ENCODE measurements around the gene UGT1A8. TPM values are rescaled to one million over a fixed set of nuclear protein-coding genes. Genes with fewer than 3 reads are reported as not detected.

UGT1A8 gene
- total RNA-seq, 4 donors from 2014 or later, result 1.1 to 15.1 (median 9.4) TPM

DNA sequence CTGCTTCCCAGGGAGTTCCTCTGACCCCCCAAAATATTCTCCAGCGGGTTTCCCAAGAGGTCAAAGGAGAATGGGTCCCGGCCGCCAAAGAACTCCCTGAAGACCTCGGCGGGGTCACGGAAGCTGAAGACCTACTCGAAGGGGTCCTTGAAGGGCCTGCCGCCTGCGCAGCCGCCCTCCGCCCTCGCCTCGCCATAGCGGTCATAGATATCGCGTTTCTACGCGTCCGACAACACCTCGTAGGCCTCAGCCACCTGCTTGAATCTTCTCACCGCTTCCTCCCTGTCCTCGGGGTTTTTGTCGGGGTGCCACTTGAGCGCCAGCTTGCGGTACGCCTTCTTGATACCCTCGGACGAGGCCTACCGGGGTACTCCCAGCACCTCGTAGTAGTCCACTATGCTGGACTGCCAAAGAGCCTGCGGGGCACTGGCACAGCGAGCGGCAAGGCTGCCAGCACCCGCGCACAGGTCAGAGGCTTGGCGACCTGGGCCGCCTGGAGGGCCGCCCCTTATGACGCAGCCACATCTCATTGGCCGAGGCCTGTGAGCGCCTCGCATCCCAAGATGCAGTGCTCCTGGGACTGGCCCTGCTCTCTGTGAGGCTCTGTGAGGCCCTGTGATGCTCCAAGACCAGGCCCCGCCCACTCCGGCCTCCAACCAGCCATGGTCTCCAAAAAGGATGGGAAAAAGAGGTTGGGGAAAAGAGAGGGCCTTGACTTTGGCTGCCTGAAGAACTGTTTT, 137.6 kb downstream of the UGT1A8 start:
- H3K36me3 ChIP-seq, result no peaks in the 10 kb centered on the region
- TF ChIP-seq EP300 (IDR thresholded peaks at IDR 0.05; ENCODE audit: low read depth), result no peak
- in situ Hi-C loops (cut with MboI; ENCODE audit: low pct_ligation_motif_present in 1 of 4, low pct_unique_long_range_greater_than_20kb in 1 of 4, low sequenced_read_pairs in 3 of 4) (no loop called here), intact Hi-C loops (cut with DNase I; ENCODE audit: low total_unique reads) (no loop called here)
- H3K27ac ChIP-seq, result no peak overlapping the region
- H3K9me3 ChIP-seq, result peaks cover 3 to 5% of the 10 kb centered on the region in 2 donors
- H3K27me3 ChIP-seq, result no peaks in the 10 kb centered on the region
- no peak for DNase-seq
- no peak overlapping the region for H3K4me3 ChIP-seq
- peaks cover 0 to 22% (median 5%) of the 10 kb centered on the region in 4 donors for H3K4me1 ChIP-seq
- 82 to 95% methylated on average over 25 to 39 of the region's 44 CpGs for WGBS, 2 donors (ENCODE audit: low coverage in 1 of 2)

DNA sequence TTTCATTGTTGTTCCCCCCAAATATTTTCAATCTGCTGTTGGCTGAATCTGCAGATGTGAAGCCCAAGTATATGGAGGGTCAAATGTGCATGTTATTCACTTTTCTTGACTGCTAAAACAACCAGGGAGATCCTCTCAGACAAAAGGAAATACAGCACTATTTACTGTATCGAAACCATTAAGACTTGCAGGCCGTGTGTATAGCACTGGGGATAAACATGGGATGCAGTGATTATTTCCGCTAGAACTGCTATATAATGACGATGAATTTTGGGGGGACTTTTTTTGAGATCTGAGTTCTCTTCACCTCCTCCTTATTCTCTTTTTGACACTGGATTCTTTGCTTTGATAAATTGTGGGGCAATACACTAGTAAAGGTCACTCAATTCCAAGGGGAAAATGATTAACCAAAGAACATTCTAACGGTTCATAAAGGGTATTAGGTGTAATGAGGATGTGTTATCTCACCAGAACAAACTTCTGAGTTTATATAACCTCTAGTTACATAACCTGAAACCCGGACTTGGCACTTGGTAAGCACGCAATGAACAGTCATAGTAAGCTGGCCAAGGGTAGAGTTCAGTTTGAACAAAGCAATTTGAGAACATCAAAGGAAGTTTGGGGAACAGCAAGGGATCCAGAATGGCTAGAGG, 139.1 kb downstream of the UGT1A8 start:
- Histone ChIP-seq H3K9me3 (no peaks in the 10 kb centered on the region), H3K4me3 (no peak overlapping the region), H3K36me3 (no peaks in the 10 kb centered on the region), H3K27ac (no peak overlapping the region), H3K4me1 (peaks cover 0 to 22% (median 5%) of the 10 kb centered on the region in 4 donors), H3K27me3 (no peaks in the 10 kb centered on the region)
- intact Hi-C loops (cut with DNase I; ENCODE audit: low total_unique reads) (no loop called here), in situ Hi-C loops (cut with MboI; ENCODE audit: low pct_ligation_motif_present in 1 of 4, low pct_unique_long_range_greater_than_20kb in 1 of 4, low sequenced_read_pairs in 3 of 4) (no loop called here)
- no peak for TF ChIP-seq POLR2AphosphoS5 (IDR thresholded peaks at IDR 0.05)
- TF ChIP-seq POLR2A (IDR thresholded peaks at IDR 0.05), result no peak
- TF ChIP-seq, protein P1, sequence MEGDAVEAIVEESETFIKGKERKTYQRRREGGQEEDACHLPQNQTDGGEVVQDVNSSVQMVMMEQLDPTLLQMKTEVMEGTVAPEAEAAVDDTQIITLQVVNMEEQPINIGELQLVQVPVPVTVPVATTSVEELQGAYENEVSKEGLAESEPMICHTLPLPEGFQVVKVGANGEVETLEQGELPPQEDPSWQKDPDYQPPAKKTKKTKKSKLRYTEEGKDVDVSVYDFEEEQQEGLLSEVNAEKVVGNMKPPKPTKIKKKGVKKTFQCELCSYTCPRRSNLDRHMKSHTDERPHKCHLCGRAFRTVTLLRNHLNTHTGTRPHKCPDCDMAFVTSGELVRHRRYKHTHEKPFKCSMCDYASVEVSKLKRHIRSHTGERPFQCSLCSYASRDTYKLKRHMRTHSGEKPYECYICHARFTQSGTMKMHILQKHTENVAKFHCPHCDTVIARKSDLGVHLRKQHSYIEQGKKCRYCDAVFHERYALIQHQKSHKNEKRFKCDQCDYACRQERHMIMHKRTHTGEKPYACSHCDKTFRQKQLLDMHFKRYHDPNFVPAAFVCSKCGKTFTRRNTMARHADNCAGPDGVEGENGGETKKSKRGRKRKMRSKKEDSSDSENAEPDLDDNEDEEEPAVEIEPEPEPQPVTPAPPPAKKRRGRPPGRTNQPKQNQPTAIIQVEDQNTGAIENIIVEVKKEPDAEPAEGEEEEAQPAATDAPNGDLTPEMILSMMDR (IDR thresholded peaks at IDR 0.05), result no peak
- no peak for TF ChIP-seq EP300 (IDR thresholded peaks at IDR 0.05; ENCODE audit: low read depth)
- 35 to 36% methylated on average over 6 to 7 of the region's 7 CpGs for WGBS, 2 donors (ENCODE audit: low coverage in 1 of 2)
- DNase-seq, result no peak

DNA sequence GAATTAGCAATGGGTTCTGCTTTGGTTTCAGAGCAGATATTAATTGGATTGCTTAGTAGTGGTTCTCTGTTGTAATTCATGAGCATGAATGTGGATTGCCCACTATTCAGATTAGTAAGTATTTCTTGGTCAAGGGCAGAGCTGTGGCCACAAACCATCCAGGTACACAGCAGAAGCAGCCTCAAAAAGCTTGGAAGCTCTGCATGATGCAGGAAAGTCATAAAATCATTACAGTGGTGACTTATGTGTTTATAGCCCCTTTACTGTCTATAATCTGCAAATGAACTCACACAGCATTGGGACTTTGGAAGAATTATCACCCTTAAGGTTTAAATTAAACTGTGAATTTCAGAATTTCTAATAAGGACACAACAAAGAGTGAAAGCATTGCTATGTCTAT, 140.7 kb downstream of the UGT1A8 start:
- Histone ChIP-seq H3K36me3 (no peaks in the 10 kb centered on the region), H3K27me3 (no peaks in the 10 kb centered on the region), H3K4me1 (peaks cover 0 to 22% (median 5%) of the 10 kb centered on the region in 4 donors), H3K27ac (no peak overlapping the region), H3K4me3 (no peak overlapping the region), H3K9me3 (no peaks in the 10 kb centered on the region)
- TF ChIP-seq POLR2A (IDR thresholded peaks at IDR 0.05), result no peak
- no peak for TF ChIP-seq EP300 (IDR thresholded peaks at IDR 0.05; ENCODE audit: low read depth)
- TF ChIP-seq, protein P1 (IDR thresholded peaks at IDR 0.05), result no peak
- TF ChIP-seq POLR2AphosphoS5 (IDR thresholded peaks at IDR 0.05), result no peak
- intact Hi-C loops (cut with DNase I; ENCODE audit: low total_unique reads) (no loop called here), in situ Hi-C loops (cut with MboI; ENCODE audit: low pct_ligation_motif_present in 1 of 4, low pct_unique_long_range_greater_than_20kb in 1 of 4, low sequenced_read_pairs in 3 of 4) (no loop called here)
- DNase-seq, result no peak

DNA sequence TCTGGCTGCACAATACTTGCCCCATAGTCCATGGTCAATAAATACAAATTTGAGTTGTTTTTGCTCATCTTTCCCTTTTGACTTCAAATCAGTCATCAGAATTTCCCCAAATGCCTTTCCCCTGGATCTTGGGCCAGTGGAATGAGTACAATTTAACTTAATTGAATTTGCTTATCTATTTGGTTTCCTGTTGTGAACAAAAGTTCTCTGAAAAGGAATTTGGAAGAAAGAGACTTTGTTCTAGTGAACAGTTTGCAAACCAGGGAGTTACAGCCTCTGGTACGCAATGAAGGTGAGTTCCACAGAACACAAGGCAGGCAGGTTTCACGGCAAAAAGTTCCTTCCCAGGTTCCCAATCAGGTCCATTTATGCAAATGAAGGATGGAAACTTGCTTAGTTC, 141.4 kb downstream of the UGT1A8 start:
- Histone ChIP-seq H3K27me3 (no peaks in the 10 kb centered on the region), H3K27ac (no peak overlapping the region), H3K4me3 (no peak overlapping the region), H3K9me3 (no peaks in the 10 kb centered on the region), H3K36me3 (no peaks in the 10 kb centered on the region), H3K4me1 (peaks cover 0 to 27% (median 8%) of the 10 kb centered on the region in 4 donors)
- intact Hi-C loops (cut with DNase I; ENCODE audit: low total_unique reads), result no loop called here
- WGBS, 2 donors (ENCODE audit: low coverage in 1 of 2), result 60 to 70% methylated on average over 2 of the region's 2 CpGs
- TF ChIP-seq EP300 (IDR thresholded peaks at IDR 0.05; ENCODE audit: low read depth), result no peak
- TF ChIP-seq POLR2A (IDR thresholded peaks at IDR 0.05), result no peak
- no peak for TF ChIP-seq POLR2AphosphoS5 (IDR thresholded peaks at IDR 0.05)
- TF ChIP-seq, protein P1 (IDR thresholded peaks at IDR 0.05), result no peak
- no peak for DNase-seq
- in situ Hi-C loops (cut with MboI; ENCODE audit: low pct_ligation_motif_present in 1 of 4, low pct_unique_long_range_greater_than_20kb in 1 of 4, low sequenced_read_pairs in 3 of 4), result no loop called here
